ENCODE data around the gene FRYL.
"Not testable (repeated sequence)": the region's sequence is repeated elsewhere in the genome, so short reads cannot be mapped to it uniquely, and the experiment has no call there.

Gene FRYL

GRCh38 chr4:48639807-48640206 lies 140.3 kb downstream of the FRYL start:
- Mint-ChIP-seq H3K9me3 (no peaks in the 10 kb centered on the region), H3K4me3 (no peak overlapping the region), H3K36me3 (ENCODE audit: low read depth) (peaks cover 19% of the 10 kb centered on the region), H3K27me3 (no peaks in the 10 kb centered on the region), H3K4me1 (ENCODE audit: low read depth) (peaks cover 6% of the 10 kb centered on the region), H3K27ac (no peak overlapping the region)
- intact Hi-C loops (cut with micrococcal nuclease) = no loop called here

DNA sequence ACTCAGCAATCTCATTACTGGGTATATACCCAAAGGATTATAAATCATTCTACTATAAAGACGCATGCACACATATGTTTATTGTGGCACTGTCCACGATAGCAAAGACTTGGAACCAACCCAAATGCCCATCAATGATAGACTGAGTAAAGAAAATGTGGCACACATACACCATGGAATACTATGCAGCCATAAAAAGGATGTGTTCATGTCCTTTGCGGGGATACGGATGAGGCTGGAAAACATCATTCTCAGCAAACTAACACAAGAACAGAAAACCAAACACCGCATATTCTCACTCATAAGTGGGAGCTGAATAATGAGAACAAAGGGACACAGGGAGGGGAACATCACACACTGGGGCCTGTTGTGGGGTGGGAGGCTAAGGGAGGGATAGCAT lies 141.5 kb downstream of the FRYL start:
- H3K27ac Mint-ChIP-seq; H3K4me1 Mint-ChIP-seq (ENCODE audit: low read depth); H3K4me3 Mint-ChIP-seq; H3K27me3 Mint-ChIP-seq; intact Hi-C loops (cut with micrococcal nuclease); H3K9me3 Mint-ChIP-seq: not testable (repeated sequence)
- H3K36me3 Mint-ChIP-seq (ENCODE audit: low read depth) = peaks cover 19% of the 10 kb centered on the region

GRCh38 chr4:48636911-48637310 lies 143.2 kb downstream of the FRYL start:
- Mint-ChIP-seq H3K27me3 (no peaks in the 10 kb centered on the region), H3K27ac (no peak overlapping the region), H3K9me3 (no peaks in the 10 kb centered on the region), H3K36me3 (ENCODE audit: low read depth) (peaks cover 19% of the 10 kb centered on the region), H3K4me3 (no peak overlapping the region), H3K4me1 (ENCODE audit: low read depth) (peaks cover 6% of the 10 kb centered on the region)
- intact Hi-C loops (cut with micrococcal nuclease) = no loop called here

DNA sequence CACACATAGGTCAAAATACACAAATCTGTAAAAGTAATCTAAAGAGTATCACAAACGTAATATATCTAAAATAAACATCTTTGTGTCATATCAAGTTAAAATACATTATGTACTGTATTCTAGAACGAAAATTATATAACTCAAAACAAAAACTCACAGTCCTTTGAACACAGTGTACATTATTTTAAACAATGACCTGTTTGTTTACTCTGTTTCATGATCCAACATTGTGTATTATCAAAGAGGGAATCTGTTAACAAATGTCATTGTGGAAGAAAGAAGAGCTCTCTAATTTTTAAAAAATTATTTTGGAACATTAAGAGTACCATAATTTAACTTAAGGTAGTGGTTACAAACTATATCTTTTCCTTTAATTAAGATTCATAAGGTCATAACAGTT lies 144.1 kb downstream of the FRYL start:
- Mint-ChIP-seq H3K27ac (no peak overlapping the region), H3K9me3 (no peaks in the 10 kb centered on the region), H3K36me3 (ENCODE audit: low read depth) (peaks cover 18% of the 10 kb centered on the region), H3K27me3 (no peaks in the 10 kb centered on the region), H3K4me1 (ENCODE audit: low read depth) (peaks cover 6% of the 10 kb centered on the region), H3K4me3 (no peak overlapping the region)
- intact Hi-C loops (cut with micrococcal nuclease) = no loop called here

- H3K36me3 Mint-ChIP-seq (ENCODE audit: low read depth) = peaks cover 15% of the 10 kb centered on the region
- H3K27ac Mint-ChIP-seq = no peak overlapping the region
- H3K4me3 Mint-ChIP-seq = no peak overlapping the region
- intact Hi-C loops (cut with micrococcal nuclease) = no loop called here
- no peaks in the 10 kb centered on the region for H3K27me3 Mint-ChIP-seq
- H3K9me3 Mint-ChIP-seq = no peaks in the 10 kb centered on the region
- H3K4me1 Mint-ChIP-seq (ENCODE audit: low read depth) = peaks cover 6% of the 10 kb centered on the region
Observed at GRCh38 chr4:48635310-48635709, 144.8 kb downstream of the FRYL start.

DNA sequence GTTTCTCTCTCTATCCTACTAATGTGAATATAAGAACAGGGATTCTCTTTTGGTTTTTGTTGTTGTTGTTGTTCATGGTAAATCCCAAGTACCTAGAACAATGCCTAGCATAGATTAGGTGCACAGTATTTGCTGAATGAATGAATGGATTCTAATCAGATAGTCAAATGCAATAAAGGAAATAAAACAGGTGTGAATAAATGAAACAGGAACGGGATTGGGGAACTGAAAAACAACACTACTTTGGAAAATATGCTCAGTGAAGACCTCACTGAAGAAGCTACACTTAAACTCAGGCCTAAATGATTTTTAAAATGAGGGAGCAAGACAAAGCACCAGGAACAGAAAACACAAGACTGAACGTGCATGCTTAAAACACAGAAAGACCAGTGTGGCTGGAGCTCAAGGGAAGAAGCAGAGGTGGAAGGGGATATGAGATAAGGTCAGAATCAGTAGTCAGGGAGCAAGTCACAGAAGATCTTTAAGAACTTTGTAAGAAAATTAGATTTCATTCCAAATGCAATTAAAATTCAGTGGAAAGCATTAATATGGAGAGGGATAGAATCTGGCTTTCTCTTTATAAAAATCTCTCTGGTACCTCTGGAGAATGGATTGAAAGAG lies 145.3 kb downstream of the FRYL start:
- intact Hi-C loops (cut with micrococcal nuclease) = no loop called here
- Mint-ChIP-seq H3K9me3 (no peaks in the 10 kb centered on the region), H3K27ac (no peak overlapping the region), H3K36me3 (ENCODE audit: low read depth) (peaks cover 15% of the 10 kb centered on the region), H3K4me1 (ENCODE audit: low read depth) (peaks cover 7% of the 10 kb centered on the region), H3K4me3 (no peak overlapping the region), H3K27me3 (no peaks in the 10 kb centered on the region)

DNA sequence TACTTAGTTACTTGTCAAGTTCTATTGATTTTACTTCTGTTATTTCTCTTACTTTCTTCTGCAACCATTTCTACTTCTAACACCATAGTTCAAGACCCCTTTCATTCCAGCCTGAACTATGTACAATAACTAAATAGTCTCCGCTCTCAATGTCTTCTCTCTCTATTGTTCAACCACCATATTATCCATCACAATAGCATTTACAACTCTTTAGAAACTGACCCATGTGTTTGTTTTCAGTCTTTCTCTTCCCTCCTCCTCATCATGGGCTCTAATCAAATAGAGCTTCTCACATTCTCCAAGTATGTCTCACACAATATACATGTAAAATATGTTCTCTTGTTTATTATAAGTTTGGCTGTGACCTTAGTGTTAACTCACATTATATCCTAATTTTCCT lies 146.4 kb downstream of the FRYL start:
- Mint-ChIP-seq H3K9me3 (no peaks in the 10 kb centered on the region), H3K36me3 (ENCODE audit: low read depth) (peaks cover 4% of the 10 kb centered on the region), H3K4me1 (ENCODE audit: low read depth) (peaks cover 13% of the 10 kb centered on the region), H3K27me3 (no peaks in the 10 kb centered on the region), H3K4me3 (no peak overlapping the region), H3K27ac (no peak overlapping the region)
- intact Hi-C loops (cut with micrococcal nuclease) = no loop called here

- Mint-ChIP-seq H3K4me1 (ENCODE audit: low read depth) (peaks cover 7% of the 10 kb centered on the region), H3K27ac (no peak overlapping the region), H3K36me3 (ENCODE audit: low read depth) (peaks cover 9% of the 10 kb centered on the region), H3K27me3 (no peaks in the 10 kb centered on the region), H3K9me3 (no peaks in the 10 kb centered on the region), H3K4me3 (no peak overlapping the region)
- intact Hi-C loops (cut with micrococcal nuclease) = no loop called here
Observed at GRCh38 chr4:48629458-48629857, 150.6 kb downstream of the FRYL start.

DNA sequence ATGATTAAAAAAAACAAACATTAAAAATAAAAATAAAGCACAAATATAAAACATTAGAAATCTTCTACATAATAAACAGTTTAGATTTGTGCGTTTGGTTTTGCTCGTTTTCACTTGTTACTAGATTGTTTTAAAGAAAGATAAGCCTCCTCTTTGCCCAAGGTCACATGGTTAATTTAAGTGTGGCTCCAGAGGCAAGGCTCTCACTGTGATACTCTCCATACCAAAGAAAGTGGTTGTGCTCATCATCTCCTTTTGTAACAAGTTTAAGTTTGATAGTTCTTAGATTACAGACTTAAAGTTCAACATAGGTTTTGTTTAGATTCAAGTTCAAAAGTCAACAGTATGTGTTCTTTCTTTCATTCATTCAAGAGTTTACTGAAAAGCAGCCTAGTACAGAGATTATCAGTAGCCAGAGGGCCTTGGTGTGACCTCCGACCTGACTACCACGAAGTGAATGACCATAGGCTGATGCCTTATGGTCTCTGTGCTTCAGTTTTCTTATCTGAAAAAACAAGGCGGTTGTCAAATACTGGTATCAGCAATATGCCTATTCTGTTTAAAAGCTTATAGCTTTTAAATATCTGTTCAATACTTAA lies 156.8 kb downstream of the FRYL start:
- Mint-ChIP-seq H3K9me3 (no peaks in the 10 kb centered on the region), H3K36me3 (ENCODE audit: low read depth) (peaks cover 37% of the 10 kb centered on the region), H3K27ac (no peak overlapping the region), H3K4me1 (ENCODE audit: low read depth) (no peaks in the 10 kb centered on the region), H3K4me3 (no peak overlapping the region), H3K27me3 (no peaks in the 10 kb centered on the region)
- intact Hi-C loops (cut with micrococcal nuclease) = no loop called here

GRCh38 chr4:48620831-48621230 lies 159.2 kb downstream of the FRYL start:
- H3K36me3 Mint-ChIP-seq (ENCODE audit: low read depth) = peaks cover 52% of the 10 kb centered on the region
- intact Hi-C loops (cut with micrococcal nuclease) = no loop called here

DNA sequence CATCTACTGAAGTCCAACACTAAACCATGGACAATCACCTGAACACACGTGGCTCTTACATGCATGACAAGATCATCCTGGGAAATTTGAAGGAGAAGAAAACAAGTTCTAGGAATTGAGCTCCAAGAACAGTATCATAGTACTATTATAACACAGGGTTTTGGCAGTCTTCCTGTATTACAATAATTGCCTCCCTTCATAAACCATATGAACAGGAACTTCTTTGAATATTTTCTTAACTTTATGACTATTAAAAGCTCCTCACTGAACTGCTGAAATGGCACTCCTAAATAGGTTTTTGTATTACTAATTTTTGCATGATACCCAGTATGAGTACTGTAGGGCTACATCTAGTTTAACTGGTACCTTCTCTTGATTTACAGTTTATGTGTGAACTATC lies 160.0 kb downstream of the FRYL start:
- Mint-ChIP-seq H3K4me3 (no peak overlapping the region), H3K27me3 (no peaks in the 10 kb centered on the region), H3K4me1 (ENCODE audit: low read depth) (no peaks in the 10 kb centered on the region), H3K9me3 (no peaks in the 10 kb centered on the region), H3K27ac (no peak overlapping the region), H3K36me3 (ENCODE audit: low read depth) (peaks cover 55% of the 10 kb centered on the region)
- intact Hi-C loops (cut with micrococcal nuclease) = no loop called here

More at GRCh38 chr4:48620831-48621230, 159.2 kb downstream of the FRYL start:
- Mint-ChIP-seq H3K4me3 (no peak overlapping the region), H3K4me1 (ENCODE audit: low read depth) (no peaks in the 10 kb centered on the region), H3K9me3 (no peaks in the 10 kb centered on the region), H3K27ac (no peak overlapping the region), H3K27me3 (no peaks in the 10 kb centered on the region)

DNA sequence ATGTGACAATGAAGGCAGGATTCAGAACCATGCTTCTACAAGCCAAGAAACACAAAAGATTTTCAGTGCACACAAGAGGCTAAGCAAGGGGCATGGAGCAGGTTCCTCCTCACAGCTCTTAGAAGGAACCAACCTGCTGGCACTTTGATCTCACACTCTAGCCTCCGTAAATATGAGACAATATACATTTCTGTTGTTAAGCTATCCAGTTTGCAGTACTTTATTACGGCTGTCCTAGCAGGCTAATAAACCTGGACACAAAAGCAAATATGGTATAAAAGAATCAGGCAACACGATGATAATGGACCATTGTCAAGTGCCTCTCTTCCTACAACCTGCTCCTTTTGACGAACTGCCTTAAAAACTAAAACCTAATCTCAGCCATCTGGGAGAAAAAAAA lies 175.6 kb downstream of the FRYL start:
- Mint-ChIP-seq H3K27ac (no peak overlapping the region), H3K4me1 (ENCODE audit: low read depth) (no peaks in the 10 kb centered on the region), H3K27me3 (no peaks in the 10 kb centered on the region), H3K36me3 (ENCODE audit: low read depth) (peaks cover 64% of the 10 kb centered on the region), H3K9me3 (no peaks in the 10 kb centered on the region), H3K4me3 (no peak overlapping the region)
- intact Hi-C loops (cut with micrococcal nuclease) = no loop called here

- H3K27me3 Mint-ChIP-seq = no peaks in the 10 kb centered on the region
- H3K27ac Mint-ChIP-seq = no peak overlapping the region
- no peaks in the 10 kb centered on the region for H3K9me3 Mint-ChIP-seq
- intact Hi-C loops (cut with micrococcal nuclease) = no loop called here
- H3K36me3 Mint-ChIP-seq (ENCODE audit: low read depth) = peaks cover 63% of the 10 kb centered on the region
- H3K4me1 Mint-ChIP-seq (ENCODE audit: low read depth) = no peaks in the 10 kb centered on the region
- H3K4me3 Mint-ChIP-seq = no peak overlapping the region
Observed at GRCh38 chr4:48604041-48604440, 176.0 kb downstream of the FRYL start.

- no peak overlapping the region for H3K4me3 Mint-ChIP-seq
- no peak overlapping the region for H3K27ac Mint-ChIP-seq
- H3K4me1 Mint-ChIP-seq (ENCODE audit: low read depth) = no peaks in the 10 kb centered on the region
- intact Hi-C loops (cut with micrococcal nuclease) = no loop called here
- H3K27me3 Mint-ChIP-seq = no peaks in the 10 kb centered on the region
- H3K9me3 Mint-ChIP-seq = no peaks in the 10 kb centered on the region
- H3K36me3 Mint-ChIP-seq (ENCODE audit: low read depth) = peaks cover 63% of the 10 kb centered on the region
Observed at GRCh38 chr4:48603366-48604003, 176.6 kb downstream of the FRYL start.

GRCh38 chr4:48602763-48603162 lies 177.3 kb downstream of the FRYL start:
- intact Hi-C loops (cut with micrococcal nuclease) = no loop called here
- H3K36me3 Mint-ChIP-seq (ENCODE audit: low read depth) = peaks cover 66% of the 10 kb centered on the region
- no peaks in the 10 kb centered on the region for H3K4me1 Mint-ChIP-seq (ENCODE audit: low read depth)
- no peak overlapping the region for H3K4me3 Mint-ChIP-seq
- no peaks in the 10 kb centered on the region for H3K9me3 Mint-ChIP-seq
- no peaks in the 10 kb centered on the region for H3K27me3 Mint-ChIP-seq
- no peak overlapping the region for H3K27ac Mint-ChIP-seq

Measured in dendritic cell treated with granulocyte-macrophage colony-stimulating factor and Interleukin-4, amounts not matched to agents 40 ng/mL and 50 ng/mL, for 4 days (primary cell).